Glutamatergic neuron (in vitro differentiated cells): ENCODE results near the gene IL36RN. TPM values are rescaled to one million over a fixed set of nuclear protein-coding genes. Genes with fewer than 3 reads are reported as not detected.

ENCODE experiments used
- DNase-seq: peaks from one replicate; pipeline ENCODE4 v3.0.0; 2022
- H3K27ac Mint-ChIP-seq: one replicate; pipeline ENCODE4 v1.8.0; 2020; ENCODE audit warnings: mild to moderate bottlenecking, mixed read lengths, inconsistent platforms; ENCODE audit not compliant: unreplicated experiment
- H3K27me3 Mint-ChIP-seq: one replicate; pipeline ENCODE4 v1.8.0; 2020; ENCODE audit warnings: mild to moderate bottlenecking, moderate library complexity, mixed read lengths, inconsistent platforms; ENCODE audit not compliant: unreplicated experiment
- H3K36me3 Mint-ChIP-seq: one replicate; pipeline ENCODE4 v1.8.0; 2020; ENCODE audit warnings: mild to moderate bottlenecking, mixed read lengths, inconsistent platforms; ENCODE audit not compliant: unreplicated experiment
- H3K4me1 Mint-ChIP-seq: one replicate; pipeline ENCODE4 v1.8.0; 2020; ENCODE audit warnings: mild to moderate bottlenecking, low read depth, mixed read lengths, inconsistent platforms; ENCODE audit not compliant: unreplicated experiment
- H3K4me3 Mint-ChIP-seq: one replicate; pipeline ENCODE4 v1.8.0; 2020; ENCODE audit warnings: mild to moderate bottlenecking, mixed read lengths, inconsistent platforms; ENCODE audit not compliant: unreplicated experiment
- H3K9me3 Mint-ChIP-seq: one replicate; pipeline ENCODE4 v1.8.0; 2020; ENCODE audit warnings: mild to moderate bottlenecking, moderate library complexity, mixed read lengths, inconsistent platforms; ENCODE audit not compliant: unreplicated experiment
- total RNA-seq: library from RNA; stranded (reverse); fragmentation: NEBNext Ultra II Directional; extraction: Animal tissue kit (Norgen Biotek cat#: 25700); gene quantifications from one replicate; pipeline ENCODE4 v1.2.1, GENCODE V29; 2021; ENCODE audit not compliant: unreplicated experiment
- TF ChIP-seq, protein P1 (sequence below): fragments of 200-600 bp; sonication (generic); IDR thresholded peaks from one replicate; pipeline ENCODE4 v1.5.0; 2021; ENCODE audit not compliant: partially characterized antibody, unreplicated experiment

IL36RN gene
- total RNA-seq, 1 donor from 2014 or later = not detected

DNA sequence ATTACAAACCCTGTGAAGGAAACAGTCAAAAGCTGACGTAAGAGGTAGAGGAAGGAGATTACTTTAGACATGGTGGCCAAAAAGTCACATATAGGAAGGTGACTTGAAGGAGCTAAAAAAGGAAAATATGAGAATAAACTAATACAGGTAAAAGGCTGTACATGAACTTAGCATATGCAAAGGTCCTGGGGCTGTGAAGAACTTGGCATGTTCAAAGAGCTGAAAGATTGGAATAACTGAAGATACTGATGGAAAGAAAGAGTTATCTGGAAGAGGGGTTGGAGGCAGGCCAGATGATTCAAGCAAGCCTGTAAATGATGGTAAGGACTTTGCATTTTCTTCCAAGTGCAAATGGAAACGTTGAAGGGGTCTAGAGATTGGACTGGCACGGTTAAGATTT is 40.5 kb upstream of the IL36RN start:
- H3K27me3 Mint-ChIP-seq = no peaks in the 10 kb centered on the region
- peaks cover 5% of the 10 kb centered on the region for H3K36me3 Mint-ChIP-seq
- no peak overlapping the region for H3K4me3 Mint-ChIP-seq
- H3K9me3 Mint-ChIP-seq = peaks cover 1% of the 10 kb centered on the region
- no peak for DNase-seq
- TF ChIP-seq, protein P1, sequence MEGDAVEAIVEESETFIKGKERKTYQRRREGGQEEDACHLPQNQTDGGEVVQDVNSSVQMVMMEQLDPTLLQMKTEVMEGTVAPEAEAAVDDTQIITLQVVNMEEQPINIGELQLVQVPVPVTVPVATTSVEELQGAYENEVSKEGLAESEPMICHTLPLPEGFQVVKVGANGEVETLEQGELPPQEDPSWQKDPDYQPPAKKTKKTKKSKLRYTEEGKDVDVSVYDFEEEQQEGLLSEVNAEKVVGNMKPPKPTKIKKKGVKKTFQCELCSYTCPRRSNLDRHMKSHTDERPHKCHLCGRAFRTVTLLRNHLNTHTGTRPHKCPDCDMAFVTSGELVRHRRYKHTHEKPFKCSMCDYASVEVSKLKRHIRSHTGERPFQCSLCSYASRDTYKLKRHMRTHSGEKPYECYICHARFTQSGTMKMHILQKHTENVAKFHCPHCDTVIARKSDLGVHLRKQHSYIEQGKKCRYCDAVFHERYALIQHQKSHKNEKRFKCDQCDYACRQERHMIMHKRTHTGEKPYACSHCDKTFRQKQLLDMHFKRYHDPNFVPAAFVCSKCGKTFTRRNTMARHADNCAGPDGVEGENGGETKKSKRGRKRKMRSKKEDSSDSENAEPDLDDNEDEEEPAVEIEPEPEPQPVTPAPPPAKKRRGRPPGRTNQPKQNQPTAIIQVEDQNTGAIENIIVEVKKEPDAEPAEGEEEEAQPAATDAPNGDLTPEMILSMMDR = no peak
- no peaks in the 10 kb centered on the region for H3K4me1 Mint-ChIP-seq
- H3K27ac Mint-ChIP-seq = no peak overlapping the region

DNA sequence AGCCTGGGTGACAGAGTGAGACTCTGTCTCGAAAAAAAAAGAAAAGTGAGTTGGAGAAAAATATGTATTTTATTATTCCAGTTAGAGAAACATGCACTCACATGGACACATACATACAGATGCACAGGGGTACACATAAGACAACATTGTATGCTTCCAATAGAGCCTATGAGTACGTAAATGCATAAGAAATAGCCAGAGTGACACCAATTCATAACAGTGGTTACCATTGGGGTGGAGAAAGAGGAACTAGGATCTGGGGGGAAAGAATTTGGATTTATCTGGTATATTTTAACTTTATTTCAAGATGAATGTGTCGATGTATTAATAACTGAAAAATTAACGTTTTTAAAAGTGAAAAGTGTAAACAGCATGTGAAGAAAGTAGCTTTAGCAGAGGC is 37.7 kb upstream of the IL36RN start:
- peaks cover 5% of the 10 kb centered on the region for H3K36me3 Mint-ChIP-seq
- no peak for DNase-seq

DNA sequence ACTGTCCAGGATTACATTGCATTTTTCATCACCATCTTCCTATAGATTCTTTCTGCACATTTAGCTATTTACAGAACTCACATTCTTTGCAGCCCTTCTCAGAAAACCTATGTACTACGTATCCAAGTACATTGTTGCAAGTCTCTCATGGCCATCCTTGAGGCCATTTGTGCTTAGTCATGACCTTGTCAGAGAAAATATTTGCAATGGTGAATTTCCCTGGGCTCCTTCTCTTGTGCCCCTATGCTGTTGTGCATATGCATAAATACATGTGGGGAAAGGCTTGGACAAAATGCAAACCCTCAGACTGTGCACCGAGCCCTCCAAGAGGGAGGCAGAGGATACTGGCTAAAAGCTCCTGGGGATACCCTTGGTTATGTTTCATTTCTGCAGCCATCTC is 34.2 kb upstream of the IL36RN start:
- Mint-ChIP-seq H3K36me3 (no peaks in the 10 kb centered on the region), H3K4me1 (no peaks in the 10 kb centered on the region), H3K27ac (no peak overlapping the region), H3K4me3 (no peak overlapping the region), H3K9me3 (no peaks in the 10 kb centered on the region), H3K27me3 (no peaks in the 10 kb centered on the region)
- TF ChIP-seq, protein P1 = no peak
- no peak for DNase-seq

More for the DNA sequence above, 37.7 kb upstream of the IL36RN start:
- peaks cover 1% of the 10 kb centered on the region for H3K9me3 Mint-ChIP-seq
- TF ChIP-seq, protein P1 = no peak
- H3K27ac Mint-ChIP-seq = no peak overlapping the region
- no peaks in the 10 kb centered on the region for H3K27me3 Mint-ChIP-seq
- H3K4me3 Mint-ChIP-seq = no peak overlapping the region
- no peaks in the 10 kb centered on the region for H3K4me1 Mint-ChIP-seq

DNA sequence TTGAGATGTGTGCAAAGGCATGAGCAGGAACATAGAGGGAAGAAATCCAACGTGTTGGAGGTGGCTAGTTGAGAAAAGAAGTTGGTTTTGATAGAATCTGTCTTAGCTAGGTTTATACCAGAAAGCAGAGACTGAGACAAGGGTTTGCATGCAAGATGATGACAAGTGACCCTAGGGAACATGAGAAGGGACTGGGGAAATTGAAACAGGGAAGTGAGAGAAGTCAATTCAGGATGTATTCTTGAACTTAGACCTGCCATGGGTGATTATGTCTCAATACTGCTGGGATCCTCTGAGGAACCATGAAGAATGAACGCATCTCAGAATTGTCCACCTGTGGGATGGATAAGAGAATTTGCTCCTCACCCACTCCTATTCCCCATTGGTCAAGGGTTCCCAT is 33.3 kb upstream of the IL36RN start:
- Mint-ChIP-seq H3K36me3 (no peaks in the 10 kb centered on the region), H3K4me1 (no peaks in the 10 kb centered on the region), H3K27me3 (no peaks in the 10 kb centered on the region), H3K4me3 (no peak overlapping the region), H3K27ac (no peak overlapping the region), H3K9me3 (no peaks in the 10 kb centered on the region)
- TF ChIP-seq, protein P1 = no peak
- DNase-seq = no peak

DNA sequence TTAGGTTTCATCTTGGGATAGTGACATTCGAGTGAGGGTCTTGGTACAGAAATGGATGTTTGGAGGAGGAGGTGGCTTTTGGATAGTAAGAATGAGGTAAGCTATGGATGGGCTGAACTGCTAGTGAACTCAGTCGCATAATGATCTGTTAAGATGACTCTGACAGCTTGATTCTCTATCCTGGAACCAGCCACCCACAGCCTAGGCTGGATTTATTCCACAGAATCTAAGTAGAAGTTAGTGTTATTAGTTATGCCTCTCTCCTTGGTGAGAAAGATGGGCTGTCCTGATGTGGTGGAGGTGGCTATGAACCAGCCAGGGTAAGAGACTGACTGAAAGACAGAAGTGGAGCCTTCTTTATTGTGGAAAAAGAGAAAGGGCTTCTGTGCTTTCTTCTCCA is 31.3 kb upstream of the IL36RN start:
- Mint-ChIP-seq H3K36me3 (no peaks in the 10 kb centered on the region), H3K4me3 (no peak overlapping the region), H3K9me3 (no peaks in the 10 kb centered on the region), H3K27ac (no peak overlapping the region), H3K27me3 (no peaks in the 10 kb centered on the region), H3K4me1 (no peaks in the 10 kb centered on the region)
- DNase-seq = no peak
- TF ChIP-seq, protein P1 = no peak
